ENCODE measurements around the gene AGAP3. TPM values are rescaled to one million over a fixed set of nuclear protein-coding genes. Genes with fewer than 3 reads are reported as not detected.

The AGAP3 gene
- total RNA-seq (20.2 and 21.1 TPM in 2 replicates), polyA plus RNA-seq (15.2 and 22.3 TPM in 2 replicates), polyA minus RNA-seq (12.5 and 15.2 TPM in 2 replicates)
- total RNA-seq (2013), result 4.9 TPM

DNA sequence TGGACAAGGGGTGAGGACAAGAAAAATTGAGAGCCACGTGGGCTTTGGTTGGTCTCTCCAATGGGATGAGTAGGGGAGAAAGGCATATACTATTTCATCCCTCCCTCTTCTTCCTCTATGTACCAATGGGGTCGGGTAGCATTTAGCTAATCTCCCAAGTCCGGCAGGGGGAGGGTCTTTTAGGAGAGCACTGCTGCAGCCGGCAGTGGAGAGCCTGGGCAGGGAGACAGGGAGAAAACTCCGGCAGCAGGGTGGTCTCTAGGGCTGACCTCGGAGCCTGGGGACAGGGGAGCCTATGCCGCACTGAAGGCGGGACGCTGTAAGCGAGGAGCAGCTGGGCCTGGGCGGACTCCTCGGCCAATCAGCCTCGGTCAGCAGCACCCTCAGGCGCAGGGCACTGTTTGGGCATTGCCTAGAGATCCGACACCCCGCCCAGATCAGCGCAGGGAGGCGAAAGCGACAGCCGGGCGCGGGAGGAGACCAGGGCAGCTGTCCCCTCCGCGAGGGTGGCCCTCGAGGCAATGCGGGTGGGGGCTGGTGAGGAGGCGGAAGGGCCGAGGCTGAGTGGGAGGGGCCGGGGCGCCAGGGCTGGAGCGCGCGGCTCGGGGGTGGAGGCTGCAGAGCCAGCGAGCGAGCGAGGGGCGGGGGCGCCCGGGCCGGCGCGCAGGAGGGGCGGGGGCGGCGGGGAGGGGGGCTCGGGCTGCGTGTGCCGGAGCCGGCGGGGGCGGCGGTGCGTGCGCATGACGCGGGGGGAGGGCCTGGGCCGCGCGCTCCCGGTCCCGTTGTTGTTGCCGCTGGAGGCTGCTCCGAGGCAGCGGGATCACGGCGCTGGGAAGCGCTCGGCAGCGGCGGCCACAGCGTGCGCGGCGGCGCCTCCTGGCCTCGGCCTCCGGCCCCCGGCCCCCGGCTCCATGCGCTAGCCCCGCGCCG is at the start of gene AGAP3:
Gene AGAP3 (plus strand): TSS at position 785 of the 930 bp plus-strand sequence. CDS start 267 bp downstream, outside the sequence.
- peak within 1 kb of the TSS; percentile 100 for H3K4me2 ChIP-seq (replicated peaks; ENCODE audit: low read depth, low read length, poor library complexity, severe bottlenecking)
- H3K27ac ChIP-seq (ENCODE audit: low read length in 2 of 2), result peak within 1 kb of the TSS in 1 of 2 donors; percentile 33
- peaks cover 23% of the 10 kb centered on the region for H3K79me2 ChIP-seq (ENCODE audit: control insufficient read depth, insufficient read depth, low read length)
- H4K20me1 ChIP-seq (ENCODE audit: control insufficient read depth, insufficient read depth, low read length, poor library complexity, severe bottlenecking), result peaks cover 17% of the 10 kb centered on the region
- peaks cover 0 to 4% (median 0%) of the 10 kb centered on the region in 3 donors for H3K9me3 ChIP-seq (ENCODE audit: control extremely low read depth in 1 of 3, control insufficient read depth in 2 of 3, insufficient read depth in 1 of 3, low read length in 2 of 3)
- ATAC-seq (ENCODE audit: low read depth) (peak; percentile 40), DNase-seq (peak; percentile 59)
- peak within 1 kb of the TSS; percentile 86 for H2AFZ ChIP-seq (ENCODE audit: insufficient read depth, low read depth, low read length, poor library complexity, severe bottlenecking)
- peak within 1 kb of the TSS; percentile 91 for H3K4me3 Mint-ChIP-seq
- H3K27me3 Mint-ChIP-seq, result peaks cover 23% of the 10 kb centered on the region
- under 1% methylated on average over 76 of the region's 84 CpGs for WGBS (ENCODE audit: insufficient coverage)
- no peaks in the 10 kb centered on the region for H3K36me3 ChIP-seq (replicated peaks in 1 of 2; ENCODE audit: control extremely low read depth in 1 of 2, control insufficient read depth in 1 of 2, extremely low read depth in 1 of 2, insufficient read depth in 2 of 2, low read length in 1 of 2)
- H3K27ac Mint-ChIP-seq, result peak within 1 kb of the TSS; percentile 77
- H3K4me1 Mint-ChIP-seq, result peaks cover 48% of the 10 kb centered on the region
- H3K27me3 ChIP-seq (replicated peaks in 1 of 4; ENCODE audit: control extremely low read depth in 1 of 4, control insufficient read depth in 3 of 4, insufficient read depth in 4 of 4, low read length in 3 of 4), result peaks cover 0 to 54% (median 17%) of the 10 kb centered on the region in 4 experiments
- peaks cover 58 to 59% of the 10 kb centered on the region in 2 donors for H3K4me1 ChIP-seq (ENCODE audit: control insufficient read depth in 2 of 2, insufficient read depth in 2 of 2, low read length in 2 of 2)
- peak within 1 kb of the TSS in 4 of 5 experiments; percentile 47 to 75 (median 68) for H3K4me3 ChIP-seq (ENCODE audit: control extremely low read depth in 1 of 5, extremely low read depth in 1 of 5, insufficient read depth in 1 of 5, low read depth in 2 of 5, low read length in 4 of 5)
- peak within 1 kb of the TSS; percentile 83 for H3K9ac ChIP-seq (ENCODE audit: low read length)
- TF ChIP-seq, protein P1, sequence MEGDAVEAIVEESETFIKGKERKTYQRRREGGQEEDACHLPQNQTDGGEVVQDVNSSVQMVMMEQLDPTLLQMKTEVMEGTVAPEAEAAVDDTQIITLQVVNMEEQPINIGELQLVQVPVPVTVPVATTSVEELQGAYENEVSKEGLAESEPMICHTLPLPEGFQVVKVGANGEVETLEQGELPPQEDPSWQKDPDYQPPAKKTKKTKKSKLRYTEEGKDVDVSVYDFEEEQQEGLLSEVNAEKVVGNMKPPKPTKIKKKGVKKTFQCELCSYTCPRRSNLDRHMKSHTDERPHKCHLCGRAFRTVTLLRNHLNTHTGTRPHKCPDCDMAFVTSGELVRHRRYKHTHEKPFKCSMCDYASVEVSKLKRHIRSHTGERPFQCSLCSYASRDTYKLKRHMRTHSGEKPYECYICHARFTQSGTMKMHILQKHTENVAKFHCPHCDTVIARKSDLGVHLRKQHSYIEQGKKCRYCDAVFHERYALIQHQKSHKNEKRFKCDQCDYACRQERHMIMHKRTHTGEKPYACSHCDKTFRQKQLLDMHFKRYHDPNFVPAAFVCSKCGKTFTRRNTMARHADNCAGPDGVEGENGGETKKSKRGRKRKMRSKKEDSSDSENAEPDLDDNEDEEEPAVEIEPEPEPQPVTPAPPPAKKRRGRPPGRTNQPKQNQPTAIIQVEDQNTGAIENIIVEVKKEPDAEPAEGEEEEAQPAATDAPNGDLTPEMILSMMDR (IDR thresholded peaks at IDR 0.05), result no peak
- no peak for TF ChIP-seq EZH2 (IDR thresholded peaks at IDR 0.05; ENCODE audit: borderline replicate concordance, insufficient read depth, low read depth, low read length, poor library complexity, severe bottlenecking)
- CTCF ChIA-PET, result interaction anchor here (0.6 to 1.3 kb wide), 4 partner anchors 24 to 302 kb away, joined by 3 read pairs; partner anchors contain the start of gene ABCB8
- POLR2A ChIA-PET, result no interaction called here
- intact Hi-C loops (cut with micrococcal nuclease), result loop anchor here (5.0 to 10.0 kb wide), 3 partner anchors 74 to 849 kb away; no protein-coding TSS in a partner anchor
- no peaks in the 10 kb centered on the region for H3K9me3 Mint-ChIP-seq (ENCODE audit: insufficient read depth)
